ENCODE results near the gene NLGN1.

NLGN1 gene

GRCh38 chr3:174233511-174233910, 836.0 kb downstream of the NLGN1 start:
- FAIRE-seq (no peak), DNase-seq (ENCODE audit: insufficient read length, low spot score) (no peak)

GRCh38 chr3:174242311-174243041, 844.9 kb downstream of the NLGN1 start:
- DNase-seq (ENCODE audit: insufficient read length, low spot score) (no peak), FAIRE-seq (no peak)

GRCh38 chr3:174243171-174243570, 845.6 kb downstream of the NLGN1 start:
- FAIRE-seq = no peak
- no peak for DNase-seq (ENCODE audit: insufficient read length, low spot score)

- FAIRE-seq (no peak), DNase-seq (ENCODE audit: insufficient read length, low spot score) (no peak)
Observed at GRCh38 chr3:174247687-174248152, 850.2 kb downstream of the NLGN1 start.

- FAIRE-seq (no peak), DNase-seq (ENCODE audit: insufficient read length, low spot score) (no peak)
Observed at GRCh38 chr3:174251681-174252080, 854.1 kb downstream of the NLGN1 start.

- no peak for DNase-seq (ENCODE audit: insufficient read length, low spot score)
- FAIRE-seq = no peak
Observed at GRCh38 chr3:174253196-174253823, 855.8 kb downstream of the NLGN1 start.

- FAIRE-seq (no peak), DNase-seq (ENCODE audit: insufficient read length, low spot score) (no peak)
Observed at GRCh38 chr3:174253940-174254339, 856.4 kb downstream of the NLGN1 start.

- DNase-seq (ENCODE audit: insufficient read length, low spot score) (no peak), FAIRE-seq (no peak)
Observed at GRCh38 chr3:174255454-174255853, 857.9 kb downstream of the NLGN1 start.

- FAIRE-seq (no peak), DNase-seq (ENCODE audit: insufficient read length, low spot score) (no peak)
Observed at GRCh38 chr3:174266476-174266875, 868.9 kb downstream of the NLGN1 start.

- no peak for FAIRE-seq
- no peak for DNase-seq (ENCODE audit: insufficient read length, low spot score)
Observed at GRCh38 chr3:174268061-174268460, 870.5 kb downstream of the NLGN1 start.

GRCh38 chr3:174268586-174268985, 871.0 kb downstream of the NLGN1 start:
- no peak for FAIRE-seq
- no peak for DNase-seq (ENCODE audit: insufficient read length, low spot score)

GRCh38 chr3:174270841-174271240, 873.3 kb downstream of the NLGN1 start:
- DNase-seq (ENCODE audit: insufficient read length, low spot score) (no peak), FAIRE-seq (no peak)

- DNase-seq (ENCODE audit: insufficient read length, low spot score) (no peak), FAIRE-seq (no peak)
Observed at GRCh38 chr3:174275336-174275735, 877.8 kb downstream of the NLGN1 start.

- no peak for FAIRE-seq
- DNase-seq (ENCODE audit: insufficient read length, low spot score) = no peak
Observed at GRCh38 chr3:174276826-174277225, 879.3 kb downstream of the NLGN1 start.

- no peak for DNase-seq (ENCODE audit: insufficient read length, low spot score)
- FAIRE-seq = no peak
Observed at GRCh38 chr3:174278094-174278493, 880.5 kb downstream of the NLGN1 start.

- no peak for DNase-seq (ENCODE audit: insufficient read length, low spot score)
- FAIRE-seq = no peak
Observed at GRCh38 chr3:174280186-174280585, 882.6 kb downstream of the NLGN1 start.

GRCh38 chr3:174285242-174285864, 887.8 kb downstream of the NLGN1 start:
- DNase-seq (ENCODE audit: insufficient read length, low spot score) (no peak), FAIRE-seq (no peak)

GRCh38 chr3:174287705-174288104, 890.2 kb downstream of the NLGN1 start:
- DNase-seq (ENCODE audit: insufficient read length, low spot score) = no peak
- FAIRE-seq = no peak

GRCh38 chr3:174294616-174295015, 897.1 kb downstream of the NLGN1 start:
- DNase-seq (ENCODE audit: insufficient read length, low spot score) = no peak
- FAIRE-seq = no peak

- DNase-seq (ENCODE audit: insufficient read length, low spot score) = no peak
- no peak for FAIRE-seq
Observed at GRCh38 chr3:174295306-174296092, 898.0 kb downstream of the NLGN1 start.

- FAIRE-seq = no peak
Observed at GRCh38 chr3:174302746-174303315, 905.3 kb downstream of the NLGN1 start.

More at GRCh38 chr3:174302746-174303315, 905.3 kb downstream of the NLGN1 start:
- DNase-seq (ENCODE audit: insufficient read length, low spot score) = no peak

All from HTR-8/SVneo (cell line).